ENCODE measurements around the gene FAM3A. TPM values are rescaled to one million over a fixed set of nuclear protein-coding genes. Genes with fewer than 3 reads are reported as not detected.

Gene FAM3A
- total RNA-seq, 1 experiment from 2014 or later: 25.0 TPM

DNA sequence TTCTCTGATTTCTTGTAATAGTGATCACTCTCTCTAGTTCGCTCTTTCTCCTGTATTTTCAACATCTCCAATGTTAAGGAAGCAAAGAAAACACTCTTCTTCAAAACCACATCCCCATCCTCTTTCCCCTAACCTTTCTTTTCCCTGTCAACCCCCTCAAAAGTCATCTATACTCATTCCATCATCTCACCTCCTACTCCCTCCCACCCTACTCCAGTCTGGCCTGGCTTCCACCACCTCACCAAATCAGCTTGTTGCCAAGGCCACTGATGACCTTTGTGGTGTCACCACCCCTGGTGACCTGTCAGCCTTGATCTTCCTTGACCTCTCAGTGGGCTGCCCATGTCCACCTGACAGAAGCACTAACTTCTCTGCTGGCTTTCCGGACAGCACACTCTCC, 2.3 kb downstream of the FAM3A start:
- no peak for ATAC-seq
- Mint-ChIP-seq H3K4me1 (peaks cover 14% of the 10 kb centered on the region), H3K27ac (peak overlapping the region; percentile 65; the same call in 1 of the 2 replicates), H3K4me3 (peak overlapping the region; percentile 34; the same call in 1 of the 2 replicates), H3K9me3 (no peaks in the 10 kb centered on the region), H3K27me3 (ENCODE audit: low read depth) (peaks cover 3% of the 10 kb centered on the region; the same call in 1 of the 2 replicates), H3K36me3 (peaks cover 15% of the 10 kb centered on the region)
- ChIA-PET CTCF (no interaction called here), POLR2A (no interaction called here)
- DNase-seq (ENCODE audit: low spot score): no peak
- TF ChIP-seq TP53 (CRISPR knock-in tag; IDR thresholded peaks at IDR 0.05) (no peak), ZNF263 (CRISPR knock-in tag; IDR thresholded peaks at IDR 0.05; ENCODE audit: low read depth) (no peak), MXD4 (CRISPR knock-in tag; IDR thresholded peaks at IDR 0.05; ENCODE audit: borderline replicate concordance) (no peak), RORB (CRISPR knock-in tag; IDR thresholded peaks at IDR 0.05) (no peak)
- TF ChIP-seq, protein P1, sequence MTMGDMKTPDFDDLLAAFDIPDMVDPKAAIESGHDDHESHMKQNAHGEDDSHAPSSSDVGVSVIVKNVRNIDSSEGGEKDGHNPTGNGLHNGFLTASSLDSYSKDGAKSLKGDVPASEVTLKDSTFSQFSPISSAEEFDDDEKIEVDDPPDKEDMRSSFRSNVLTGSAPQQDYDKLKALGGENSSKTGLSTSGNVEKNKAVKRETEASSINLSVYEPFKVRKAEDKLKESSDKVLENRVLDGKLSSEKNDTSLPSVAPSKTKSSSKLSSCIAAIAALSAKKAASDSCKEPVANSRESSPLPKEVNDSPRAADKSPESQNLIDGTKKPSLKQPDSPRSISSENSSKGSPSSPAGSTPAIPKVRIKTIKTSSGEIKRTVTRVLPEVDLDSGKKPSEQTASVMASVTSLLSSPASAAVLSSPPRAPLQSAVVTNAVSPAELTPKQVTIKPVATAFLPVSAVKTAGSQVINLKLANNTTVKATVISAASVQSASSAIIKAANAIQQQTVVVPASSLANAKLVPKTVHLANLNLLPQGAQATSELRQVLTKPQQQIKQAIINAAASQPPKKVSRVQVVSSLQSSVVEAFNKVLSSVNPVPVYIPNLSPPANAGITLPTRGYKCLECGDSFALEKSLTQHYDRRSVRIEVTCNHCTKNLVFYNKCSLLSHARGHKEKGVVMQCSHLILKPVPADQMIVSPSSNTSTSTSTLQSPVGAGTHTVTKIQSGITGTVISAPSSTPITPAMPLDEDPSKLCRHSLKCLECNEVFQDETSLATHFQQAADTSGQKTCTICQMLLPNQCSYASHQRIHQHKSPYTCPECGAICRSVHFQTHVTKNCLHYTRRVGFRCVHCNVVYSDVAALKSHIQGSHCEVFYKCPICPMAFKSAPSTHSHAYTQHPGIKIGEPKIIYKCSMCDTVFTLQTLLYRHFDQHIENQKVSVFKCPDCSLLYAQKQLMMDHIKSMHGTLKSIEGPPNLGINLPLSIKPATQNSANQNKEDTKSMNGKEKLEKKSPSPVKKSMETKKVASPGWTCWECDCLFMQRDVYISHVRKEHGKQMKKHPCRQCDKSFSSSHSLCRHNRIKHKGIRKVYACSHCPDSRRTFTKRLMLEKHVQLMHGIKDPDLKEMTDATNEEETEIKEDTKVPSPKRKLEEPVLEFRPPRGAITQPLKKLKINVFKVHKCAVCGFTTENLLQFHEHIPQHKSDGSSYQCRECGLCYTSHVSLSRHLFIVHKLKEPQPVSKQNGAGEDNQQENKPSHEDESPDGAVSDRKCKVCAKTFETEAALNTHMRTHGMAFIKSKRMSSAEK (CRISPR knock-in tag; IDR thresholded peaks at IDR 0.05; ENCODE audit: borderline replicate concordance): no peak
- TF ChIP-seq, protein P2, sequence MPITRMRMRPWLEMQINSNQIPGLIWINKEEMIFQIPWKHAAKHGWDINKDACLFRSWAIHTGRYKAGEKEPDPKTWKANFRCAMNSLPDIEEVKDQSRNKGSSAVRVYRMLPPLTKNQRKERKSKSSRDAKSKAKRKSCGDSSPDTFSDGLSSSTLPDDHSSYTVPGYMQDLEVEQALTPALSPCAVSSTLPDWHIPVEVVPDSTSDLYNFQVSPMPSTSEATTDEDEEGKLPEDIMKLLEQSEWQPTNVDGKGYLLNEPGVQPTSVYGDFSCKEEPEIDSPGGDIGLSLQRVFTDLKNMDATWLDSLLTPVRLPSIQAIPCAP (CRISPR knock-in tag; IDR thresholded peaks at IDR 0.05): no peak
- TF ChIP-seq, protein P3, sequence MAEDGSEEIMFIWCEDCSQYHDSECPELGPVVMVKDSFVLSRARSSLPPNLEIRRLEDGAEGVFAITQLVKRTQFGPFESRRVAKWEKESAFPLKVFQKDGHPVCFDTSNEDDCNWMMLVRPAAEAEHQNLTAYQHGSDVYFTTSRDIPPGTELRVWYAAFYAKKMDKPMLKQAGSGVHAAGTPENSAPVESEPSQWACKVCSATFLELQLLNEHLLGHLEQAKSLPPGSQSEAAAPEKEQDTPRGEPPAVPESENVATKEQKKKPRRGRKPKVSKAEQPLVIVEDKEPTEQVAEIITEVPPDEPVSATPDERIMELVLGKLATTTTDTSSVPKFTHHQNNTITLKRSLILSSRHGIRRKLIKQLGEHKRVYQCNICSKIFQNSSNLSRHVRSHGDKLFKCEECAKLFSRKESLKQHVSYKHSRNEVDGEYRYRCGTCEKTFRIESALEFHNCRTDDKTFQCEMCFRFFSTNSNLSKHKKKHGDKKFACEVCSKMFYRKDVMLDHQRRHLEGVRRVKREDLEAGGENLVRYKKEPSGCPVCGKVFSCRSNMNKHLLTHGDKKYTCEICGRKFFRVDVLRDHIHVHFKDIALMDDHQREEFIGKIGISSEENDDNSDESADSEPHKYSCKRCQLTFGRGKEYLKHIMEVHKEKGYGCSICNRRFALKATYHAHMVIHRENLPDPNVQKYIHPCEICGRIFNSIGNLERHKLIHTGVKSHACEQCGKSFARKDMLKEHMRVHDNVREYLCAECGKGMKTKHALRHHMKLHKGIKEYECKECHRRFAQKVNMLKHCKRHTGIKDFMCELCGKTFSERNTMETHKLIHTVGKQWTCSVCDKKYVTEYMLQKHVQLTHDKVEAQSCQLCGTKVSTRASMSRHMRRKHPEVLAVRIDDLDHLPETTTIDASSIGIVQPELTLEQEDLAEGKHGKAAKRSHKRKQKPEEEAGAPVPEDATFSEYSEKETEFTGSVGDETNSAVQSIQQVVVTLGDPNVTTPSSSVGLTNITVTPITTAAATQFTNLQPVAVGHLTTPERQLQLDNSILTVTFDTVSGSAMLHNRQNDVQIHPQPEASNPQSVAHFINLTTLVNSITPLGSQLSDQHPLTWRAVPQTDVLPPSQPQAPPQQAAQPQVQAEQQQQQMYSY (CRISPR knock-in tag; IDR thresholded peaks at IDR 0.05): no peak
- TF ChIP-seq, protein P4, sequence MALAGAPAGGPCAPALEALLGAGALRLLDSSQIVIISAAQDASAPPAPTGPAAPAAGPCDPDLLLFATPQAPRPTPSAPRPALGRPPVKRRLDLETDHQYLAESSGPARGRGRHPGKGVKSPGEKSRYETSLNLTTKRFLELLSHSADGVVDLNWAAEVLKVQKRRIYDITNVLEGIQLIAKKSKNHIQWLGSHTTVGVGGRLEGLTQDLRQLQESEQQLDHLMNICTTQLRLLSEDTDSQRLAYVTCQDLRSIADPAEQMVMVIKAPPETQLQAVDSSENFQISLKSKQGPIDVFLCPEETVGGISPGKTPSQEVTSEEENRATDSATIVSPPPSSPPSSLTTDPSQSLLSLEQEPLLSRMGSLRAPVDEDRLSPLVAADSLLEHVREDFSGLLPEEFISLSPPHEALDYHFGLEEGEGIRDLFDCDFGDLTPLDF (CRISPR knock-in tag; IDR thresholded peaks at IDR 0.05): no peak
- TF ChIP-seq, protein P5, sequence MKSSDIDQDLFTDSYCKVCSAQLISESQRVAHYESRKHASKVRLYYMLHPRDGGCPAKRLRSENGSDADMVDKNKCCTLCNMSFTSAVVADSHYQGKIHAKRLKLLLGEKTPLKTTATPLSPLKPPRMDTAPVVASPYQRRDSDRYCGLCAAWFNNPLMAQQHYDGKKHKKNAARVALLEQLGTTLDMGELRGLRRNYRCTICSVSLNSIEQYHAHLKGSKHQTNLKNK (CRISPR knock-in tag; IDR thresholded peaks at IDR 0.05): no peak
- TF ChIP-seq, protein P6, sequence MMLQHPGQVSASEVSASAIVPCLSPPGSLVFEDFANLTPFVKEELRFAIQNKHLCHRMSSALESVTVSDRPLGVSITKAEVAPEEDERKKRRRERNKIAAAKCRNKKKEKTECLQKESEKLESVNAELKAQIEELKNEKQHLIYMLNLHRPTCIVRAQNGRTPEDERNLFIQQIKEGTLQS (CRISPR knock-in tag; conservative IDR thresholded peaks at IDR 0.05): no peak
- TF ChIP-seq, protein P7, sequence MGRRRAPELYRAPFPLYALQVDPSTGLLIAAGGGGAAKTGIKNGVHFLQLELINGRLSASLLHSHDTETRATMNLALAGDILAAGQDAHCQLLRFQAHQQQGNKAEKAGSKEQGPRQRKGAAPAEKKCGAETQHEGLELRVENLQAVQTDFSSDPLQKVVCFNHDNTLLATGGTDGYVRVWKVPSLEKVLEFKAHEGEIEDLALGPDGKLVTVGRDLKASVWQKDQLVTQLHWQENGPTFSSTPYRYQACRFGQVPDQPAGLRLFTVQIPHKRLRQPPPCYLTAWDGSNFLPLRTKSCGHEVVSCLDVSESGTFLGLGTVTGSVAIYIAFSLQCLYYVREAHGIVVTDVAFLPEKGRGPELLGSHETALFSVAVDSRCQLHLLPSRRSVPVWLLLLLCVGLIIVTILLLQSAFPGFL (CRISPR knock-in tag; IDR thresholded peaks at IDR 0.05; ENCODE audit: borderline replicate concordance): no peak
- TF ChIP-seq, protein P8, sequence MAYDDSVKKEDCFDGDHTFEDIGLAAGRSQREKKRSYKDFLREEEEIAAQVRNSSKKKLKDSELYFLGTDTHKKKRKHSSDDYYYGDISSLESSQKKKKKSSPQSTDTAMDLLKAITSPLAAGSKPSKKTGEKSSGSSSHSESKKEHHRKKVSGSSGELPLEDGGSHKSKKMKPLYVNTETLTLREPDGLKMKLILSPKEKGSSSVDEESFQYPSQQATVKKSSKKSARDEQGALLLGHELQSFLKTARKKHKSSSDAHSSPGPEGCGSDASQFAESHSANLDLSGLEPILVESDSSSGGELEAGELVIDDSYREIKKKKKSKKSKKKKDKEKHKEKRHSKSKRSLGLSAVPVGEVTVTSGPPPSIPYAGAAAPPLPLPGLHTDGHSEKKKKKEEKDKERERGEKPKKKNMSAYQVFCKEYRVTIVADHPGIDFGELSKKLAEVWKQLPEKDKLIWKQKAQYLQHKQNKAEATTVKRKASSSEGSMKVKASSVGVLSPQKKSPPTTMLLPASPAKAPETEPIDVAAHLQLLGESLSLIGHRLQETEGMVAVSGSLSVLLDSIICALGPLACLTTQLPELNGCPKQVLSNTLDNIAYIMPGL (CRISPR knock-in tag; IDR thresholded peaks at IDR 0.05): no peak
